ENCODE results near the gene RCC1.

The RCC1 gene

GRCh38 chr1:28506907-28507246, 1.0 kb downstream of the RCC1 start:
- TF ChIP-seq, protein P1, sequence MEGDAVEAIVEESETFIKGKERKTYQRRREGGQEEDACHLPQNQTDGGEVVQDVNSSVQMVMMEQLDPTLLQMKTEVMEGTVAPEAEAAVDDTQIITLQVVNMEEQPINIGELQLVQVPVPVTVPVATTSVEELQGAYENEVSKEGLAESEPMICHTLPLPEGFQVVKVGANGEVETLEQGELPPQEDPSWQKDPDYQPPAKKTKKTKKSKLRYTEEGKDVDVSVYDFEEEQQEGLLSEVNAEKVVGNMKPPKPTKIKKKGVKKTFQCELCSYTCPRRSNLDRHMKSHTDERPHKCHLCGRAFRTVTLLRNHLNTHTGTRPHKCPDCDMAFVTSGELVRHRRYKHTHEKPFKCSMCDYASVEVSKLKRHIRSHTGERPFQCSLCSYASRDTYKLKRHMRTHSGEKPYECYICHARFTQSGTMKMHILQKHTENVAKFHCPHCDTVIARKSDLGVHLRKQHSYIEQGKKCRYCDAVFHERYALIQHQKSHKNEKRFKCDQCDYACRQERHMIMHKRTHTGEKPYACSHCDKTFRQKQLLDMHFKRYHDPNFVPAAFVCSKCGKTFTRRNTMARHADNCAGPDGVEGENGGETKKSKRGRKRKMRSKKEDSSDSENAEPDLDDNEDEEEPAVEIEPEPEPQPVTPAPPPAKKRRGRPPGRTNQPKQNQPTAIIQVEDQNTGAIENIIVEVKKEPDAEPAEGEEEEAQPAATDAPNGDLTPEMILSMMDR (IDR thresholded peaks at IDR 0.05; ENCODE audit: low read depth, low read length) = no peak
- DNase-seq (ENCODE audit: low read depth in 2 of 2) = no peak
- peak overlapping the region; percentile 71 to 84 for H3K4me3 ChIP-seq (replicated peaks in 1 of 2; ENCODE audit: low read depth in 2 of 2, low read length in 2 of 2)

DNA sequence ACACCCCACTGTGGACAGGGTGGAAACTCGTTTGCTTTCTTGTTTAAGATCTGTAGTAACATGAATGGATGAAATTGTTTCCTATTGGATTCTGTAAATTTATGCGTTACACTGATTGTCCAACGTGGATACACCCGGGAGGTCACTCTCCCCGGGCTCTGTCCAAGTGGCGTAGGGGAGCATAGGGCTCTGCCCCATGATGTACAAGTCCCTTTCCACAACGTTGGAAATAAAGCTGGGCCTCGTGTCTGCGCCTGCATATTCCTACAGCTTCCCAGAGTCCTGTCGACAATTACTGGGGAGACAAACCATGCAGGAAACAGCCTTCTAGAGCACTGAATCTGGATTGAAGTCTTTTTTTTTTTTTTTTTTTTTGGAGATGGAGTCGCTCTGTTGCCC, 1.4 kb downstream of the RCC1 start:
- peak overlapping the region; percentile 71 to 84 for H3K4me3 ChIP-seq (replicated peaks in 1 of 2; ENCODE audit: low read depth in 2 of 2, low read length in 2 of 2)
- peak; percentile 32 to 39 for DNase-seq (ENCODE audit: low read depth in 2 of 2)
- TF ChIP-seq, protein P1 (IDR thresholded peaks at IDR 0.05; ENCODE audit: low read depth, low read length) = no peak

DNA sequence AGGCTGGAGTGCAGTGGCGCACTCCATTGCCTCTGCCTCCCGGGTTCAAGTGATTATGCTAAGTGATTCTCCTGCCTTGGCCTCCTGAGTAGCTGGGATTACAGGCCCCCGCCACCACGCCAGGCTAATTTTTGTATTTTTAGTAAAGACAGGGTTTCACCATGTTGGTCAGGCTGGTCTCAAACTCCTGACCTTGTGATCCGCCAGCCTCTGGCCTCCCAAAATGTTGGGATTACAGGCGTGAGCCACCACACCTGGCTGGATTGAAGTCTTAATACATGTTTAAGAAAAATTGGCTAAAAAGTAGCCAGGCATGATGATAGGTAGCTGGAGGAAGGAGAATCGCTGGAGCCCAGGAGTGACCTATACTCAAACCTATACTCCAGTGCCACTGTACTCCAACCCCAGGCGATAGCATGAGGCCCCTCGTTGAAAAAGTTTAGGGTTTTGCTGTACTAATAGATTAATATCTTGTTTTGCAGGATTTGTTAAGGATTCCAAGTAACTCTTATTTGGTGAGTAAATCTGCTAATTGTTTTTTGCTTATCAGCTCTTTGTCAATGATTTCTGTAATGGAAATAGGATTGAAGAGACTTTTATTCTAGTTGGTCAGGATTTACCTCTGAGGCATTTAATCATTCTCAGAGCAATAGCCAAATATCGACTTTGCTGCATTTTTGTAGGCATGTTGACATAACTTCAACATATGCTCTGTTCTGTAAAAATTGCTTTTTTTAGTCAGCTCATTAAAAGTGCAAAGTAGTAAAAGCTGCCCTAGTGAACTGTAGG, 2.0 kb downstream of the RCC1 start:
- peak in 1 of 2 donors; percentile 25 for DNase-seq (ENCODE audit: low read depth in 2 of 2)
- TF ChIP-seq, protein P1 (IDR thresholded peaks at IDR 0.05; ENCODE audit: low read depth, low read length) = no peak
- peak overlapping the region; percentile 71 to 84 for H3K4me3 ChIP-seq (replicated peaks in 1 of 2; ENCODE audit: low read depth in 2 of 2, low read length in 2 of 2)

- peak overlapping the region; percentile 71 to 84 for H3K4me3 ChIP-seq (replicated peaks in 1 of 2; ENCODE audit: low read depth in 2 of 2, low read length in 2 of 2)
- DNase-seq (ENCODE audit: low read depth in 2 of 2) = peak in 1 of 2 donors; percentile 32
- TF ChIP-seq, protein P1 (IDR thresholded peaks at IDR 0.05; ENCODE audit: low read depth, low read length) = no peak
These were observed 2.6 kb downstream of the RCC1 start for GRCh38 chr1:28508435-28508754.

DNA sequence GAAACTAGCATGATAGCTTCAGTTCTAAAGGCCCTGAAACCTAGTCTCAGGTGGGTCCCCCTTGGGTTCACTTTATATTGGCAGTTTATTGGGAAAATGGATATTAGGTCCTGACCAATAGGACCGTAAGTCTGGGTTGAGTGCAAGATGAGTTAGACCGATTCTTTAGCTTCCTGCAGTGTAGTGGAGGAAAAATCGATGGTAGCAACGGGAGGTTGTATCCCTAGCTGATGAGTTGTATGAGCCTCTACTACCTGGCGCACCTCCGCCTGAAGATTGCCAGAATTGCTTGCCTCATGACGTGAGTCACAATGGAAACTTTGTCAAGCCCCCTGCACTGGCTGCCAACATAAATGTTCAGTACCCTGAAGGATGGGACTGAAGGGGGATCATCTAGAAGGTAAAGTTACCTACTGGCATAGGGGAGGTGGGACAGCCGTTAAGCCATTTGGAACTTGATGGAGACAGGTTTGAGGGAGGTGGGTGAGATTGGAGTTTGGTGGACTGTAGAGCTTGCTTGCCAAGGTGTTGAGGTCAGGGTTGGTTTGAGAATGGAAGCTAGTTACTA, 3.9 kb downstream of the RCC1 start:
- DNase-seq (ENCODE audit: low read depth in 2 of 2) = peak; percentile 40 to 57
- peak overlapping the region; percentile 14 to 84 for H3K4me3 ChIP-seq (replicated peaks in 1 of 2; ENCODE audit: low read depth in 2 of 2, low read length in 2 of 2)
- TF ChIP-seq, protein P1 (IDR thresholded peaks at IDR 0.05; ENCODE audit: low read depth, low read length) = no peak

GRCh38 chr1:28510273-28510969, 4.6 kb downstream of the RCC1 start:
- DNase-seq (ENCODE audit: low read depth in 2 of 2) = peak; percentile 49 to 63
- H3K4me3 ChIP-seq (replicated peaks in 1 of 2; ENCODE audit: low read depth in 2 of 2, low read length in 2 of 2) = peak overlapping the region; percentile 14 to 84
- TF ChIP-seq, protein P1 (IDR thresholded peaks at IDR 0.05; ENCODE audit: low read depth, low read length) = no peak
